ENCODE measurements around the gene LHFPL3. TPM values are rescaled to one million over a fixed set of nuclear protein-coding genes. Genes with fewer than 3 reads are reported as not detected.

LHFPL3 gene
- total RNA-seq, 4 donors from 2014 or later, result 0.83 TPM; not detected in 3

DNA sequence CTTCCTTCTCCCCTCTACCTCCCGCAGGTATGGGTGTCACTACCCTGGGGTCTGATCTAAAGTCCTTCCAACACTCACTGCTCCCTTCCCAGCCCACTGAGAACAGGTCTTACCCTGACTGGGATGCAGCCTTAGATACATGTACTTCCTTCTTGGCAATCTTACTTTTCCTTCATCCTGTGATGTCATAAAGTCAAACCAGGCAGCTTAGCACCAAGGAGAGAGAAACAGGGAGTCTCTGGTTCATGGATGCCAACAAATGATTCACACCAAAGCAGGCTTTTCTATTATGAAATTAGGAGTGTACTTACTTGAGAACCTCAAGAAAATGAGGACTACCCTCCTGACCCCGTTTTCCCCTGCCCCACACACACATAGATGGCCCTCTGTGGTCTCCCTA lies 574.6 kb downstream of the LHFPL3 start:
- no peak for DNase-seq
- TF ChIP-seq, protein P1, sequence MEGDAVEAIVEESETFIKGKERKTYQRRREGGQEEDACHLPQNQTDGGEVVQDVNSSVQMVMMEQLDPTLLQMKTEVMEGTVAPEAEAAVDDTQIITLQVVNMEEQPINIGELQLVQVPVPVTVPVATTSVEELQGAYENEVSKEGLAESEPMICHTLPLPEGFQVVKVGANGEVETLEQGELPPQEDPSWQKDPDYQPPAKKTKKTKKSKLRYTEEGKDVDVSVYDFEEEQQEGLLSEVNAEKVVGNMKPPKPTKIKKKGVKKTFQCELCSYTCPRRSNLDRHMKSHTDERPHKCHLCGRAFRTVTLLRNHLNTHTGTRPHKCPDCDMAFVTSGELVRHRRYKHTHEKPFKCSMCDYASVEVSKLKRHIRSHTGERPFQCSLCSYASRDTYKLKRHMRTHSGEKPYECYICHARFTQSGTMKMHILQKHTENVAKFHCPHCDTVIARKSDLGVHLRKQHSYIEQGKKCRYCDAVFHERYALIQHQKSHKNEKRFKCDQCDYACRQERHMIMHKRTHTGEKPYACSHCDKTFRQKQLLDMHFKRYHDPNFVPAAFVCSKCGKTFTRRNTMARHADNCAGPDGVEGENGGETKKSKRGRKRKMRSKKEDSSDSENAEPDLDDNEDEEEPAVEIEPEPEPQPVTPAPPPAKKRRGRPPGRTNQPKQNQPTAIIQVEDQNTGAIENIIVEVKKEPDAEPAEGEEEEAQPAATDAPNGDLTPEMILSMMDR (IDR thresholded peaks at IDR 0.05), result no peak
- TF ChIP-seq POLR2A (IDR thresholded peaks at IDR 0.05), result no peak
- Histone ChIP-seq H3K27ac (no peak overlapping the region), H3K4me1 (no peaks in the 10 kb centered on the region), H3K9me3 (no peaks in the 10 kb centered on the region), H3K4me3 (no peak overlapping the region), H3K36me3 (no peaks in the 10 kb centered on the region), H3K27me3 (no peaks in the 10 kb centered on the region)
- intact Hi-C loops (cut with DNase I; ENCODE audit: low total_unique reads), result no loop called here

DNA sequence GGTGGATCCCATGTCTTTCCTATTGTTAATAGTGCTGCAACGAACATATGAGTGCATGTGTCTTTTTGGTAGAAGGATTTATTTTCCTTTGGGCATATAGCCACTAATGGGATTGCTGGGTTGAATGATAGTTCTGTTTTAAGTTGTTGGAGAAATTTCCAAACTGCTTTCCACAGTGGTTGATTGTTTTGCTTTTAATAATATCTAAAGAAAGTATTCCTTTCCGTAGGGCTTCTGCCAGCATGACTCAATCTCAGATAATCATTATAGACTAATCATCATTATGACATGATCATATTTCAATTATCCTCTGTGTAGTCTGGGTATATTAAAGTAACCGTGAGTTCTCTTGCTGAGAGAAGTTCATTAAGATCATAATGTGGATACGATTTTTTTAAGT lies 575.4 kb downstream of the LHFPL3 start:
- Histone ChIP-seq H3K27ac (no peak overlapping the region), H3K4me1 (no peaks in the 10 kb centered on the region), H3K36me3 (no peaks in the 10 kb centered on the region), H3K9me3 (no peaks in the 10 kb centered on the region), H3K4me3 (no peak overlapping the region), H3K27me3 (no peaks in the 10 kb centered on the region)
- DNase-seq, result no peak
- TF ChIP-seq, protein P1 (IDR thresholded peaks at IDR 0.05), result no peak
- TF ChIP-seq POLR2A (IDR thresholded peaks at IDR 0.05), result no peak
- intact Hi-C loops (cut with DNase I; ENCODE audit: low total_unique reads), result no loop called here

DNA sequence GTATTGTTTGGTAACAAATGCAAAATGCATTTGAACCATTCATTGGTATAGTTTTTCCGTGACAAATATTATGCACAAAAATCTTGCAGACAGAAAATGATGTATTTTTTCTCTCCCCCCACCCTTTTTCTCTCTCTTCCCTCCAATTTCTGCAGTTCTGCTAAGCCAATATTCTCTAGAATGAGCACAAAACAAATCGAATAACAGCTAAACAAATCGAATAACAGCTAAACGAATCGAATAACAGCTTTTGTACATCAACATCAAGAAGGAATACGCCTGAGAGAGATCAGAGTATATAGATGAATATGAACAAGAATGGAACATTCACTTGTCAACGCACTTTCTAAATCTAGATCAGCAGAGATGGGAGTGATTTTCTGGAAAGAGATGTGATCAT lies 577.6 kb downstream of the LHFPL3 start:
- Histone ChIP-seq H3K4me3 (no peak overlapping the region), H3K27ac (no peak overlapping the region), H3K36me3 (no peaks in the 10 kb centered on the region), H3K27me3 (no peaks in the 10 kb centered on the region), H3K4me1 (no peaks in the 10 kb centered on the region), H3K9me3 (no peaks in the 10 kb centered on the region)
- TF ChIP-seq, protein P1 (IDR thresholded peaks at IDR 0.05), result no peak
- TF ChIP-seq POLR2A (IDR thresholded peaks at IDR 0.05), result no peak
- DNase-seq, result no peak
- intact Hi-C loops (cut with DNase I; ENCODE audit: low total_unique reads), result no loop called here

DNA sequence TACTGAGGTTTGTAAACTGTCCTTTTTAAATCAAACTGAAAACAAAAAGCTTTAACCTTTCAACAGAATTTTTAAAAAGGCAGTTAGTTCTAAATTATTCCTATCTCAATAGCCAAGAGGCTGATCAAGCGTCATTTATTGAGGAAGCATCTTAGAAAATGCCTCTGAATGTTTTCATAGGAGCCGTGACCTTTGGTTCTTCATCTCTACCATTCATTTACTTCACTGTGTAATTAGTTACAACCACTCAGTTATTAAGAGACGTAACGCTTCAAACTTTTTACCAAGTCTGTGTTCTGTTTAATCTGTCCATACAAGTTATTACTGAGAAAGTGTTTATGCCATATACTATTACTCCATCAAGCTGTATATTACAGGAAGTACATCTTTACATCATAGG lies 578.2 kb downstream of the LHFPL3 start:
- Histone ChIP-seq H3K9me3 (no peaks in the 10 kb centered on the region), H3K27me3 (no peaks in the 10 kb centered on the region), H3K4me3 (no peak overlapping the region), H3K36me3 (no peaks in the 10 kb centered on the region), H3K27ac (no peak overlapping the region), H3K4me1 (no peaks in the 10 kb centered on the region)
- no peak for TF ChIP-seq POLR2A (IDR thresholded peaks at IDR 0.05)
- TF ChIP-seq, protein P1 (IDR thresholded peaks at IDR 0.05), result no peak
- DNase-seq, result no peak
- intact Hi-C loops (cut with DNase I; ENCODE audit: low total_unique reads), result no loop called here

DNA sequence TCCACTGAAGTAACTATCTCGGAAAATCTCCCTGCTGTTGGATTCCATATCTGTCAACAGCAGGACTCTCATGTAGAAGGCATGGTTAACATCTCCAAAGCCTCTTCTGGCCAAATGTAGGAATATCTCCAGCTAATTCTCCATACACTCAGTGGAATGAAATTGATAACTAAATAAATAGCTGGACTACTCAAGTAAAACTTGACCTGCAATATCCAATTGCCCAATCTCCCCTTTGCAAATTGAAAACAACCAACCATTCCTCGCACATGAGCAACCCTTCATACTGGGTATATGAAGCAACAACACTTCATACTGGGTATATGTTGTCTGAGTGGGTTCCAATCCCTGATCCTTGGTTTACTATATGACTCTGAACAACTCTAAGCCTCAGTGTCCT lies 580.2 kb downstream of the LHFPL3 start:
- TF ChIP-seq, protein P1 (IDR thresholded peaks at IDR 0.05), result no peak
- Histone ChIP-seq H3K27ac (no peak overlapping the region), H3K36me3 (no peaks in the 10 kb centered on the region), H3K27me3 (no peaks in the 10 kb centered on the region), H3K4me1 (no peaks in the 10 kb centered on the region), H3K4me3 (no peak overlapping the region), H3K9me3 (no peaks in the 10 kb centered on the region)
- intact Hi-C loops (cut with DNase I; ENCODE audit: low total_unique reads), result no loop called here
- no peak for DNase-seq
